ENCODE measurements around the gene SLC49A4. TPM values are rescaled to one million over a fixed set of nuclear protein-coding genes. Genes with fewer than 3 reads are reported as not detected.

Gene SLC49A4
- polyA plus RNA-seq, 1 donor = 4.2 TPM

- no peak for DNase-seq (ENCODE audit: low read depth)
Observed at GRCh38 chr3:122907471-122907870, 112.6 kb downstream of the SLC49A4 start.

- no peak for DNase-seq (ENCODE audit: low read depth)
Observed at GRCh38 chr3:122908251-122908650, 113.4 kb downstream of the SLC49A4 start.

DNA sequence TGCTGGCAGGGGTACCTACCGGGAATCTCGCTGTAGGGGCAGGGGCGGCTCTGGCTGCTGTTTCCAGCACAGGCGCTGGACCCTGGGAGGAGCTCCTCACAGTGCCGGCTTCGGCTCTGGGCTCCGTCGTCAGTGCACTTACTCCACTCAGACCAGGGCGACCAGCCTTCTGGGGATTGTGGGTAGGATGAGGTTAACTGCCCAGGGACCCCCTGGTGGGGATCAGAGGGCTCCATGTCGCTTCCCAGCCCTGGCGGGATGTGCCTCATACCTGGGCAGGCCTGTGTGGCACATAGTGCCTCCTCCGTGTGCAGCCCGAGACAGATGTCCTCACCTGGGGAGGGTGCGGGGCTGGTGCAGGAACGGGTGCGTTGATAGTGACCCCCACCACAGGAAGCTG is 117.0 kb downstream of the SLC49A4 start:
- DNase-seq (ENCODE audit: low read depth) = no peak

DNA sequence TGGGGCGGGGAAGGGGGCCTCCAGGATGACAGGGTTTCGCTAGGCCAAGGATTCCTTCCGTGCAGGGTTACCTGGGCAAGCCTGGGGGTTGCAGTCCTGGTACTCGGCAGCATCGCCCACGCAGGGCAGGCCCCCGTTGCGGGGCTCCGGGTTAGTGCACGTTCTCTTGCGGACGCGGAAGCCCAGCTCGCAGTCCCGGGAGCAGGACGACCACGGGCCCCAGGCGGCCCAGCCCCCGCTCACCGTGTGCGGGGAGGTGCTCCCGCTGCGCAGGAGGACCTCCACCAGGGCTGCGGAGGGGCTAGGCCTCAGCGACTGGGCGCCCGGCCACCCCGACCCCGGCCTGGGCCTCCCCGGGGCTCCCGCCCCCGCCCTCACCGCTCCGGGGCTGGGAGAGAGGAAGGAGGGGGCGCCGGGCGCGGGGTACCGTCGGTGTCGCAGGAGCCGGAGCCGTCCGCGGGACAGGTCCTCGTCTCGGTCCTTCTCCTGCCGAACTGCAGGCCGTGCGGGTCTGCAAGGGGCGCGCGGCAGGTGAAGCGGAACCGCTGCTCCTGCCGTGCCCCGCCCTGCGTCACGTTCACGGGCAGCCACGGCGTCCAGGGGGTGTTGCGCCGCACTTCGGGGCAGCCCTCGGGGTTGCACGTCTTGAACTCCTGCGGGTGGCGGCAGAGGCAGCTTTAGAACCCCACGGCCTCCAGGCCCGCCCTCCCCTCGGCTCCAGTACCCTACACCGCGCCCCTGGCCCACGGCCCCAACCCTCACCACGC is 118.1 kb downstream of the SLC49A4 start:
- no peak for DNase-seq (ENCODE audit: low read depth)

DNA sequence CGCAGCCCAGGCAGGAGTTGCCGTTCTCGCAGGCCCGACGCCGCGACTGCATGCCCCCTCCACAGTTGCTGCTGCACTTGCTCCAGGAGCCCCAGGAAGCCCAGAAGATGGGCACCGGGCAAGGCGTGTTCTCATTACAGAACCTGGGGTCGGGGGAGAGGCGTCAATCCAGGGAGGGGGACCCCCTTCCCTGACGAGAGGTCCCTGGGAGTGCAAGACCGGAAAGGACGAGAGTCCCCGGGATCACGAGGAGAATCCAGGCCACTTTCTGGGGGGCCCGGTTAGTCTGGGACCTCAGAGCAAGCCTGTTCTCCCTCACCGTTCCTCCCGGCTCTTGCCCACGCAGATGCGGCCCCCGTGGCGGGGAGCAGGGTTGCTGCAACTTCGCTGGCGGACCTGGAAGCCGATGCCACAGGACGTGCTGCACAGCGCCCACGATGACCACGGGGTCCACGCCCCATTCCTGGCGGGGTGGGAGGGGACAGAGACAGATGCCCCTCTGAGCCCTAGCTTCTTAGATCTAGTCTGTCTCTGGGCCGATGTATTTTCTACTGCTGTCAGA is 118.8 kb downstream of the SLC49A4 start:
- DNase-seq (ENCODE audit: low read depth) = no peak

GRCh38 chr3:122915300-122916055 is 120.6 kb downstream of the SLC49A4 start:
- DNase-seq (ENCODE audit: low read depth) = no peak

DNA sequence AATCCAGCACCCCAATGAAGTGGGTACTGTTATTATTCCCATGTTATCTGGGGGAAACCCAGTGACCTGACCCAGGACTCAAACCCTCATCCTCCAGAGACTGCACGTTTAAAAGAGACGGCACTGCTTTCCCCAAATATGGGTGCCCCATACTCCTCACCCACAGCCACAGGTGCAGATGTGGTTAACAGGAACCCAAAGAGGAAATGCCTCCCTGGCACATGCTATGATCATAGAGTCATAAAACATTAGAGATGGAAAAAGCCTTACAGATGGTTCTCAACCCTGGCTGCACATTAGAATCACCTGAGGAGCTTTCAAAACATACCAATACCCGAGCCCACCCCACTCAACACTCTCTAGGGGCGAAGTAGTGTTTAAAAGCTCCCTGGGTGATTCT is 121.2 kb downstream of the SLC49A4 start:
- DNase-seq (ENCODE audit: low read depth) = no peak

DNA sequence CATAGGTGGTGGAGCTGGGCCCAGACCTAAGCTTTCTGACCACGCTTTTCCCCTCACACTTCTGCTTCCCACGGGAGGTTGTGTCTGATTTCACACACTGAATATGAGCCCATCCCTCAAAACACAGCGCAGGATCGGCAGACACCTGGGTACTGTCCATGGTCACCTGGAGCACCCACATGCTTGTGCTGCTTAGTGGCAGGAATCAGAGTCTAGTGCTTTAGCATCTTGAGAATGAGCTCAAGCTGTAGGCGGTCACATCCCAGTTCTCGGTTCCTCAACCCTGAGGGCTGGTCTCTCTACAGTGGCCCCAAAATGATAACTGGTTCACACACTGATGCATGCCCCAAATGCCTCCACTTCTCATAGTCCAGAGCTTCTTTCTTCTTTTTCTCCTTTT is 121.7 kb downstream of the SLC49A4 start:
- DNase-seq (ENCODE audit: low read depth) = no peak

DNA sequence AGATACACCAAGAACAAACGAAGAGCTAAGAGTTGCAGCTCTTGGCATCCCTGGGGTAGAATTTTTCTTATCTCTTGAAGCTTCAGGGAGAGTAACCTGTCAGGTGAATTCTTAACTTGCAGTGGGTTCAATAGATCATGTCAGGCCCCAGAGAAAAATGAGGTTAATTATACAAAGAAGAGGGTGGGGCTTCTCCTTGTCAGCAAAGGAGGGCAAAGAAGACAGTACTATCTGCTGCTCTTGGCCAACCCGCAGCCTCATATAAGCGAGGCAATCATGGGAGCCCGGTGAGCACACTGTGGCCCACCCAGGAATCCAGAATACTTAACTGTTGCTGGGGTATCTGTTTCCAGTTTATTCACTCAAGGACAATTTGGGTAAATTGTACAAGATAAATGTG is 122.5 kb downstream of the SLC49A4 start:
- no peak for DNase-seq (ENCODE audit: low read depth)

DNA sequence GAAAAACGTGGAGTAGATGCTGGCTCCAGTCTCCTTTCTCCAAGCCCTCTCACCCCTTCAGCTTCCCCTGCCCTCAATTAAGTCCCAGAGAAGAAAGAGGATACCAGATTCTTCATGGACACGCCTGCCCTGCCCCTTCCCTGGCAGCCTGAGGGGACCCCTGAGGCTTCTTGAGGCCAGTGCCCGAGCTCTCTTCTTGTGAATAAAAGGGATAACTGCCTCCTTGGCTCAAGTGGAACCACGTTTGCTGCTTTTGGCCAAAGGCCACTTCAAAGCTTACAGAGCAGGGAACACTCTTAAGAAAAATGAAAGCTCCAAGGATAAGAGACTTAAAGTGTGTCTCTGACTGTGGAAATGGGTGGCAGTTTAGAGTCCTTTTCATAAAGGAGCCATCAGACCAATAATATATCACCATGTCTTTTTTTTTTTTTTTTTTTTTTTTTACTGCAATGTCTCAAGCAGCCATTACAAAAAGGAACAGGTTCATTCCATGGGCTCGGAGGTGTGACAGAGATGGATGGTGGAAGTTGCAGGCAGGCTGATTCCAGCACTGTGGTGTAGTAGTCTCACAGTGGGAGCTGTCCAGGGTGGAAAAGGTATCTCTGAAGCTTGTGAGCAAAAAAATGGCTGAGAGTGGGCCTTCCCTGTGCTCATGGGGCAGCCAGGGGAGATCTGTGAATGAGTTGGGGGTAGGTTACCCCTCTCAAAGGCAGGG is 123.9 kb downstream of the SLC49A4 start:
- DNase-seq (ENCODE audit: low read depth) = no peak

DNA sequence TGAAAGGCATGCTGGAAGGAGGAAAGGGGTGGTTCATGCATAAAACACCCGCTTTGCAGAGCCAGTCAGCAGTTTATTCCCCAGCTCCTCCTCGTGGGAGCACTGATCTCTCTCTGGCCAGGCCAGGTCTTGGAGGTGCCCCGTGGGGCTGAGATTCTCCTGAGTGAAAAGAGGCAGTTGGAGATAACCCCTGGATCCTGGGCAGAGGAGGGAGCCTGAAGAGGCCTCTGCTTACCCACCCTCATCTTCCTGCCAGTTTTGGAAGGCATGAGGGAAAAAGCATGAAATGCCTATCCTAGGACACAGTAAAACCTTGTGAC is 124.4 kb downstream of the SLC49A4 start:
- no peak for DNase-seq (ENCODE audit: low read depth)

GRCh38 chr3:122920986-122921385 is 126.1 kb downstream of the SLC49A4 start:
- no peak for DNase-seq (ENCODE audit: low read depth)

GRCh38 chr3:122921791-122922651 is 127.2 kb downstream of the SLC49A4 start:
- DNase-seq (ENCODE audit: low read depth) = no peak

DNA sequence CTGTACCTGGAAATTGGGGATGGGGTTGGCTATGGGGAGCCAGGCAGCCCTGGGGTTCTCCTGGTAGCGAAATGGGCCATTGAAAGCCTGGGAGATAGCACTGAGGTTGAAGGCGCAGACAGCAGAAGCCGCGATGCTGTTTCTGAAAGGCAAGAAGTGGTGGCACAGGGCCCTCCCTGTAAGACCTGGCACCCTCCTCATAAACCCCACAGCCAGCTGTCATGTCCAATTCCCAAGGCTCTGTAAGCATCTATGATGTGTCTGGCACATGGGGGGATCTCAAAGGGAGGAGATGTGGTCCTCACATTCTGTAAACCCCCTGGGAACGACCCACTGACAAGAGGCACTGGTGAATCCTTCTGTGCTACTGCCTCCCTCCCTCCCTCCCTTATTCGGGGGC is 128.7 kb downstream of the SLC49A4 start:
- no peak for DNase-seq (ENCODE audit: low read depth)

DNA sequence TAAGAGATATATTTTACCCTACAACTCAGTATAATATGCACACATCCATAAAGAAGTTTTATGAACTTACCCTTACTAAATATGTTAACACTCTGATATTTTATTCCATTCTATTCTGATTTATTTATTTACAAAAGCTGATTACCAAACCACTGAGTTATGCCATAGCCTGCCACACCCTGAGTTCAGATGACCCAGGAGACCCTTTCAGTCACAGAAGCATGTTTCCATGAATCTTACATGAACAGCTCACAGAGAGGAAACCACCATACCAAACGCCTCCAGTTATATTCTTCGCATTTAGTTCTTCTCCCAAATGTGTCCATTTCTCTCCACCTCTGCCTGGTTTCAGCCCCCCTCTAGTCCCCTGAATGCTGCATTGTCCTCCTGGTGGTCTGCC is 129.2 kb downstream of the SLC49A4 start:
- no peak for DNase-seq (ENCODE audit: low read depth)

- no peak for DNase-seq (ENCODE audit: low read depth)
Observed at GRCh38 chr3:122925756-122926155, 130.9 kb downstream of the SLC49A4 start.

GRCh38 chr3:122926322-122926721 is 131.5 kb downstream of the SLC49A4 start:
- no peak for DNase-seq (ENCODE audit: low read depth)

- no peak for DNase-seq (ENCODE audit: low read depth)
Observed at GRCh38 chr3:122926811-122927210, 131.9 kb downstream of the SLC49A4 start.

GRCh38 chr3:122927726-122928125 is 132.9 kb downstream of the SLC49A4 start:
- no peak for DNase-seq (ENCODE audit: low read depth)

DNA sequence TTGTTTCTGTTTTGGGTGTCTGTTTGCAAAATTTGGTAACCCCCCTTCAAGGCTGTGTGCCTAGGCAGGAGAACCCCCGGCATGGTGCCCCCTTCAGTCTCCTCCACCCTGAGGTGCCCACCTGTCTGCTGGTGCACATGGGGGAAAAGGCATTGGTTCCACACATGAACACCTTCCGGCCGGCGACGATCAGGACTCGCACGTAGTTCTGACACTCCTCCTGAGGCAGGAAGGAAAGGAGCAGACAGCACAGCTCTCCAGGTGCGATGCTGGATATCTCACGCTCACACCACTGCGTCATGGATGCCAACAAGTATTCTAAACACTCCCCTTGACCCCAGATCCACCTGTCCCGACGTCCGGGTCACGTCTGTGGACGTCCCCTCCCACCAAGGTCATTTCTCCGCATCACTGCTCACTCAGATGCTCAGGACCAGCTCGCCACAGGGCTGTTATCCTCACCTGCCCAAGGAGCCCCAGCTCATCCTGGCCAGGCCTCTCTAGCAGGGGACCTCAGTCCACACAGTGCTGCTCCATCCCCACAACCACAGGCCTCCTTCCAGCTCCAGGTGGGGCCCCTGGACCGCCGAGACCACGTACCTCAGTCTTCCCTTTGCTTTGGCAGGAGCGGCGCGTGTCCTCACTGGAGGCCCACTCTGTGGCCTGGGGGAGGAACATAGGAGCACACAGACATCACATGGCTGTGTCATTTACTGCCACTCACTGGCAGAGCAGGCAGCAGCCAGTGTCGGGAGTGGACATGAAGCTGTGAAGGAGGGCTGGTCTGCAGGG is 133.7 kb downstream of the SLC49A4 start:
- no peak for DNase-seq (ENCODE audit: low read depth)
